ENCODE measurements around the gene CLPSL2. TPM values are rescaled to one million over a fixed set of nuclear protein-coding genes. Genes with fewer than 3 reads are reported as not detected.

The CLPSL2 gene
- total and polyA plus RNA-seq, 10 of the 15 experiments (the other 5 are each of a cell fraction or from before 2014, with no cell fraction given): 0.32 to 1.3 TPM; not detected in 8

DNA sequence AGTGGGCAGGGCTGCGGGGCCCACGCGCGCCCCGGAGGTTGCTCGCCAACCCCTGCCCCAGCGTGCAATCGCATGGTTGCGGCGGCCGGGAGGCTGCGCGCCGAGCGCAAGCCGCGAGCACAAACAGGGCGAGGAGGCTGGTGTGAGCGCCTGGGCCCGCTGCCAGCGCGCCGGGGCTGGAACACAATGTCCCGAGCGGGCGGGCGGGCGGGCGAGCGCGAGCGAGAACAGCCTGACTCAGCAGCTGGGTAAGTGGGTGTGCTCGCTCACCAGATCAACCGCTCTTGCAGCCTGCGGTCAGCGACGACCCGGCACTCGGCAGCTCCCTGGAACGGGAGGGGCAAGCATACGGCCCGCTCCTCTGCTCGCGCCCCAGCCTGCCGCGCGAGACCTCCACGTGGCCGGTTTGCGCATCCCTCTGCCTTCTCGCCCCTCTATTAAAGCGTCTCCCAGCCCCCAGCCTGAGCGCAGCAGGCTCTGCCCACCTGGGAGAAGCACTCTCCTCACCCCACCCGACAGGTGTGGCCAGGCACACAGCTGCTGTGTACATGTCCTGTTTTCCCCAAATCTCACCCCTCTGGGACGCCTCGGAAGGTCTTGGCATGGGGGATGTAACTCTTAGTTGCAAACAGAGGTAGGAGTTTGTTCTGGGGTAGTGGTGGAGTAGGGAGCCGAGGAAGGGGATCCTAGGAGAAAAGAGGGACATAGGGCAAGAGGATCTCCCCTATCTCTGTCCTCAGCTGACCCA lies 48.3 kb upstream of the CLPSL2 start (continued):
- TF ChIP-seq, protein P1, sequence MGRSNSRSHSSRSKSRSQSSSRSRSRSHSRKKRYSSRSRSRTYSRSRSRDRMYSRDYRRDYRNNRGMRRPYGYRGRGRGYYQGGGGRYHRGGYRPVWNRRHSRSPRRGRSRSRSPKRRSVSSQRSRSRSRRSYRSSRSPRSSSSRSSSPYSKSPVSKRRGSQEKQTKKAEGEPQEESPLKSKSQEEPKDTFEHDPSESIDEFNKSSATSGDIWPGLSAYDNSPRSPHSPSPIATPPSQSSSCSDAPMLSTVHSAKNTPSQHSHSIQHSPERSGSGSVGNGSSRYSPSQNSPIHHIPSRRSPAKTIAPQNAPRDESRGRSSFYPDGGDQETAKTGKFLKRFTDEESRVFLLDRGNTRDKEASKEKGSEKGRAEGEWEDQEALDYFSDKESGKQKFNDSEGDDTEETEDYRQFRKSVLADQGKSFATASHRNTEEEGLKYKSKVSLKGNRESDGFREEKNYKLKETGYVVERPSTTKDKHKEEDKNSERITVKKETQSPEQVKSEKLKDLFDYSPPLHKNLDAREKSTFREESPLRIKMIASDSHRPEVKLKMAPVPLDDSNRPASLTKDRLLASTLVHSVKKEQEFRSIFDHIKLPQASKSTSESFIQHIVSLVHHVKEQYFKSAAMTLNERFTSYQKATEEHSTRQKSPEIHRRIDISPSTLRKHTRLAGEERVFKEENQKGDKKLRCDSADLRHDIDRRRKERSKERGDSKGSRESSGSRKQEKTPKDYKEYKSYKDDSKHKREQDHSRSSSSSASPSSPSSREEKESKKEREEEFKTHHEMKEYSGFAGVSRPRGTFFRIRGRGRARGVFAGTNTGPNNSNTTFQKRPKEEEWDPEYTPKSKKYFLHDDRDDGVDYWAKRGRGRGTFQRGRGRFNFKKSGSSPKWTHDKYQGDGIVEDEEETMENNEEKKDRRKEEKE (IDR thresholded peaks at IDR 0.05): no peak
- TF ChIP-seq ZZZ3 (IDR thresholded peaks at IDR 0.05; ENCODE audit: control insufficient read depth, insufficient read length, low read depth) (no peak), ZNF24 (IDR thresholded peaks at IDR 0.05) (no peak), MYC (IDR thresholded peaks at IDR 0.05; ENCODE audit: insufficient read depth, insufficient read length, insufficient replicate concordance, low read length, severe bottlenecking) (peak; percentile 66), SMC3 (IDR thresholded peaks at IDR 0.05; ENCODE audit: borderline replicate concordance, low read length) (no peak), POLR2A (IDR thresholded peaks at IDR 0.05; ENCODE audit: low read depth, low read length) (peak; percentile 72), TCF12 (IDR thresholded peaks at IDR 0.05; ENCODE audit: low read depth, low read length) (peak; percentile 89), STAT3 (IDR thresholded peaks at IDR 0.05; ENCODE audit: low read depth, low read length) (no peak), EGR1 (IDR thresholded peaks at IDR 0.05; ENCODE audit: borderline replicate concordance in 1 of 2, low read depth in 2 of 2, low read length in 2 of 2) (no peak), BMI1 (IDR thresholded peaks at IDR 0.05; ENCODE audit: borderline replicate concordance) (no peak), ZNF217 (IDR thresholded peaks at IDR 0.05) (0 out of 2 replicates have a peak, but pooled peaks have one; percentile 21), RCOR1 (conservative IDR thresholded peaks at IDR 0.05; ENCODE audit: low read depth, low read length) (peak; percentile 9; the same call in 1 of the 2 replicates)
- TF ChIP-seq, protein P2, sequence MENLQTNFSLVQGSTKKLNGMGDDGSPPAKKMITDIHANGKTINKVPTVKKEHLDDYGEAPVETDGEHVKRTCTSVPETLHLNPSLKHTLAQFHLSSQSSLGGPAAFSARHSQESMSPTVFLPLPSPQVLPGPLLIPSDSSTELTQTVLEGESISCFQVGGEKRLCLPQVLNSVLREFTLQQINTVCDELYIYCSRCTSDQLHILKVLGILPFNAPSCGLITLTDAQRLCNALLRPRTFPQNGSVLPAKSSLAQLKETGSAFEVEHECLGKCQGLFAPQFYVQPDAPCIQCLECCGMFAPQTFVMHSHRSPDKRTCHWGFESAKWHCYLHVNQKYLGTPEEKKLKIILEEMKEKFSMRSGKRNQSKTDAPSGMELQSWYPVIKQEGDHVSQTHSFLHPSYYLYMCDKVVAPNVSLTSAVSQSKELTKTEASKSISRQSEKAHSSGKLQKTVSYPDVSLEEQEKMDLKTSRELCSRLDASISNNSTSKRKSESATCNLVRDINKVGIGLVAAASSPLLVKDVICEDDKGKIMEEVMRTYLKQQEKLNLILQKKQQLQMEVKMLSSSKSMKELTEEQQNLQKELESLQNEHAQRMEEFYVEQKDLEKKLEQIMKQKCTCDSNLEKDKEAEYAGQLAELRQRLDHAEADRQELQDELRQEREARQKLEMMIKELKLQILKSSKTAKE (IDR thresholded peaks at IDR 0.05; ENCODE audit: low read depth, poor library complexity, severe bottlenecking): no peak
- TF ChIP-seq, protein P3, sequence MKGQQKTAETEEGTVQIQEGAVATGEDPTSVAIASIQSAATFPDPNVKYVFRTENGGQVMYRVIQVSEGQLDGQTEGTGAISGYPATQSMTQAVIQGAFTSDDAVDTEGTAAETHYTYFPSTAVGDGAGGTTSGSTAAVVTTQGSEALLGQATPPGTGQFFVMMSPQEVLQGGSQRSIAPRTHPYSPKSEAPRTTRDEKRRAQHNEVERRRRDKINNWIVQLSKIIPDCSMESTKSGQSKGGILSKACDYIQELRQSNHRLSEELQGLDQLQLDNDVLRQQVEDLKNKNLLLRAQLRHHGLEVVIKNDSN (IDR thresholded peaks at IDR 0.05; ENCODE audit: borderline replicate concordance, extremely low read length, insufficient read depth, low read depth, low read length): peak; percentile 39
- TF ChIP-seq, protein P4, sequence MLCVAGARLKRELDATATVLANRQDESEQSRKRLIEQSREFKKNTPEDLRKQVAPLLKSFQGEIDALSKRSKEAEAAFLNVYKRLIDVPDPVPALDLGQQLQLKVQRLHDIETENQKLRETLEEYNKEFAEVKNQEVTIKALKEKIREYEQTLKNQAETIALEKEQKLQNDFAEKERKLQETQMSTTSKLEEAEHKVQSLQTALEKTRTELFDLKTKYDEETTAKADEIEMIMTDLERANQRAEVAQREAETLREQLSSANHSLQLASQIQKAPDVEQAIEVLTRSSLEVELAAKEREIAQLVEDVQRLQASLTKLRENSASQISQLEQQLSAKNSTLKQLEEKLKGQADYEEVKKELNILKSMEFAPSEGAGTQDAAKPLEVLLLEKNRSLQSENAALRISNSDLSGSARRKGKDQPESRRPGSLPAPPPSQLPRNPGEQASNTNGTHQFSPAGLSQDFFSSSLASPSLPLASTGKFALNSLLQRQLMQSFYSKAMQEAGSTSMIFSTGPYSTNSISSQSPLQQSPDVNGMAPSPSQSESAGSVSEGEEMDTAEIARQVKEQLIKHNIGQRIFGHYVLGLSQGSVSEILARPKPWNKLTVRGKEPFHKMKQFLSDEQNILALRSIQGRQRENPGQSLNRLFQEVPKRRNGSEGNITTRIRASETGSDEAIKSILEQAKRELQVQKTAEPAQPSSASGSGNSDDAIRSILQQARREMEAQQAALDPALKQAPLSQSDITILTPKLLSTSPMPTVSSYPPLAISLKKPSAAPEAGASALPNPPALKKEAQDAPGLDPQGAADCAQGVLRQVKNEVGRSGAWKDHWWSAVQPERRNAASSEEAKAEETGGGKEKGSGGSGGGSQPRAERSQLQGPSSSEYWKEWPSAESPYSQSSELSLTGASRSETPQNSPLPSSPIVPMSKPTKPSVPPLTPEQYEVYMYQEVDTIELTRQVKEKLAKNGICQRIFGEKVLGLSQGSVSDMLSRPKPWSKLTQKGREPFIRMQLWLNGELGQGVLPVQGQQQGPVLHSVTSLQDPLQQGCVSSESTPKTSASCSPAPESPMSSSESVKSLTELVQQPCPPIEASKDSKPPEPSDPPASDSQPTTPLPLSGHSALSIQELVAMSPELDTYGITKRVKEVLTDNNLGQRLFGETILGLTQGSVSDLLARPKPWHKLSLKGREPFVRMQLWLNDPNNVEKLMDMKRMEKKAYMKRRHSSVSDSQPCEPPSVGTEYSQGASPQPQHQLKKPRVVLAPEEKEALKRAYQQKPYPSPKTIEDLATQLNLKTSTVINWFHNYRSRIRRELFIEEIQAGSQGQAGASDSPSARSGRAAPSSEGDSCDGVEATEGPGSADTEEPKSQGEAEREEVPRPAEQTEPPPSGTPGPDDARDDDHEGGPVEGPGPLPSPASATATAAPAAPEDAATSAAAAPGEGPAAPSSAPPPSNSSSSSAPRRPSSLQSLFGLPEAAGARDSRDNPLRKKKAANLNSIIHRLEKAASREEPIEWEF (IDR thresholded peaks at IDR 0.05; ENCODE audit: insufficient replicate concordance, low read depth, low read length): no peak
